HG02973 (cell line): ENCODE results near the gene BMPR1B.
A peak's percentile ranks its signal among the peaks of the same experiment; 100 is the strongest.

Experiments used
- ATAC-seq: cut with Tn5 transposase; IDR thresholded peaks from one replicate; pipeline ENCODE4 v1.9.1; 2021; ENCODE audit warnings: moderate library complexity; ENCODE audit not compliant: unreplicated experiment

The BMPR1B gene

DNA sequence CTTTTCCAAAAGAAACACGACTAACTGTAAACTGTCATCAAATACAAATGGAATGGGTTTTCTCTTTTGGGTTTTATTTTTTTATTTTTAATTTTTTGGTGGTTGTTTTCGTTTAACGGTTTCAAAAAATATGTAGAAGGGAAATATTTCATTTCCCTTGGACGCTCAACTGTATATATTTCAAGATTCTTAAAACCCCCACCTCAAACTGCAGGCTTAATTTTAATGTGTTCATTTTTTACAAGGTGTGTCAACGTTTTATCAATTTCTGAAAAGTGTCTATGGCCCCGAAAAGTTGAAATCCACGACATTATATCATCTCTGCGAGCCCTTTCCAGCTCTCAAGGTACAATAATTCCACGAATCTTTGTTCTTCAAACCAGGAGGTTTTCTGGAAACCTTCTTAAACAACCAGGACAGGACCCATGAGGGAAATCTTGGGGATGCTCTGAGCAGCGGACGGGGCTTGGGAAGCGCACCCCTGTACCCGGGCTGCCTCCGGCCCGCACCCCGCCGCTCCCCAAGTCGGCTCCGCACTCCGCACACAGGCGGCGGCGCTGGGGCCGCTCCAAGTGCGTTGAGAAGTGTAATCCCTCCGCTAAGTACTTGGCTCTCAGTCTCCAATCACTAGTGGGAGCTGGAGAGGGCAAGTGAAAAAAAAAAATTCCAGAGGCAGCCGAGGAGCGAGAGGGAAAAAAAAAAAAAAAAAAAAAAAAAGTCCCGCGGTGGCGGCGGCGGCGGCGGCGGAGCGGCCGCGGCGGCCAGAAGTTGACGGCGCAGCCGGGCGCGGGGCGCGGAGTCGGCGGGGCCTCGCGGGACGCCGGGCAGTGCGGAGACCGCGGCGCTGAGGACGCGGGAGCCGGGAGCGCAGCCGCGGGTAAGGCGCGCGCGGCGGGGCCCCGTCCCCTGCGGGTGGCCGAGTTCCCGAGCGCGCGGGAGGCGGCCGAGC, at the start of gene BMPR1B:
TSS of gene BMPR1B (plus strand) at position 764 of the 949 bp plus-strand sequence. CDS start 346,470 bp downstream, outside the sequence.
- no peak for ATAC-seq

DNA sequence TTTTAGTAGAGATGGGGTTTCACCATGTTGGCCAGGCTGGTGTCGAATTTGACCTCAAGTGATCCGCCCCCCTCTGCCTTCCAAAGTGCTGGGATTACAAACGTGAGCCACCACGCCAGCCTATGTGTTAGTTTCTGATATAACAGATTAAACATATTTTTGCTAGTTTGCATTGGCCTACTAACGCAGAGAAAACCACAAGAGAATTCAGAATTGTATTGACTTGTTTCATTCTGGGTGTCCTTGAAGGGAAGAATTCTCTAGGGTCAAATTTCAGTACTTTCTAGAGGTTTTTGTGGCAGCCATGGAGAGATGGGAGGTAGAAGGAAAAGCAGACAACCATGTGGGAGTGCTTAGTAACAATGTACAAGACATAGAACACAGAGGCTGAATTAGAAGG, 46.1 kb upstream of the BMPR1B start:
- no peak for ATAC-seq

GRCh38 chr4:94714365-94715160, 43.2 kb upstream of the BMPR1B start:
- ATAC-seq, result no peak

- no peak for ATAC-seq
Measured at GRCh38 chr4:94715726-94716125, 42.0 kb upstream of the BMPR1B start.

DNA sequence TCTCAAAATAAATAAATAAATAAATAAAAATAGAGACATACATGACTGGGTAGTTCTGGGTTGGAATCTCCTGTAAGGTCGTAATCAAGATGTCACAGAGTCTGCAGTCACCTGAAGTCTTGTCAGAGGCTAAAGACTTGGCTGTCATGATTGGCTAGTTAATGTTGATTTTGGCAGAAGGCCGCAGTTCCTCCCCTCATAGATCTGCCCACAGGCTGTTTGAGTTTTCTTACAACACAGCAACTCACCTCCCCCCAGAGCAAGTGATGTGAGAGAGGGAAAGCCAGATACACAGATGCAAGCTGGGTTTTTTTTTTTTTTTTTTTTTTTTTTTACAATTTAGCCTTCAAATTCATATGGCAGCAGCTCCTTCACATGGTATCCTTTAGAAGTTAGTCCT, 36.4 kb upstream of the BMPR1B start:
- no peak for ATAC-seq

DNA sequence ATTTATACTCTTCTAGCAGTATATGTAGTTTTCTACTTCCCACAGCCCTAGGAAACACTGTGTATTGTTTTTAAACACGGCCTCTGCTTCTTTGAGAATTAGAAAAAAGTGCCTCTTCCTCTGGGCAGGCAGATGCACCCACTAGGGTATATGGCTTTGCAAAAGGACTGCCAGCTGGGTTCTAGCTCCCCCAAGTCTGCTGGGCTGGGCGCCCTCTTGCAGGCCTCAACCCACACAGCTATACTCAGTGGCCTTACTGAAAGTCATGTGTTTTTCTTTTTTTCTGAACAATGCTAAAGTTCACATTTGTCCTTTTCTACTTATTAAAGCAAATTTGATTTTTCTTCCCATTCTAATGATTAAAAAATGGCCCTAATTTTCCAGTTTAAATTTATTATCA, 35.5 kb upstream of the BMPR1B start:
- no peak for ATAC-seq

DNA sequence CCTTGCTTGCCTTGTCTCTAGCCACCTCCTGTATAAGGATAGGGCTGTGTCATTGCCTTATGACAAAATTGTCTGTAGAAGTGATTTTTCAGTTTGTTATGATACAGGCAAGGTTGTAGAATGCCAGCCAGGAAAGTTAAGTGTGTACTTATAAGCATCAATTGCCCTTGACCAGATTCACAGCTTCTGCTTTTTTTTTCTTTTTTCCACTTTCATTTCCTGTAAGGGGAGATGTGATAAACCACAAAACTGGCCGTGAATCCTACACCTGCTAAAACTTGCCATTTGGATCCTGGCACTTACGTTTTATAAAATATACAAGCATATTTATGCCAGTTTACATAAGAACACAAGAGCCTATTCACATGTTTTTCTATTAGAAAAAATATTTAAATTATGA, 35.0 kb upstream of the BMPR1B start:
- peak; percentile 51 for ATAC-seq

DNA sequence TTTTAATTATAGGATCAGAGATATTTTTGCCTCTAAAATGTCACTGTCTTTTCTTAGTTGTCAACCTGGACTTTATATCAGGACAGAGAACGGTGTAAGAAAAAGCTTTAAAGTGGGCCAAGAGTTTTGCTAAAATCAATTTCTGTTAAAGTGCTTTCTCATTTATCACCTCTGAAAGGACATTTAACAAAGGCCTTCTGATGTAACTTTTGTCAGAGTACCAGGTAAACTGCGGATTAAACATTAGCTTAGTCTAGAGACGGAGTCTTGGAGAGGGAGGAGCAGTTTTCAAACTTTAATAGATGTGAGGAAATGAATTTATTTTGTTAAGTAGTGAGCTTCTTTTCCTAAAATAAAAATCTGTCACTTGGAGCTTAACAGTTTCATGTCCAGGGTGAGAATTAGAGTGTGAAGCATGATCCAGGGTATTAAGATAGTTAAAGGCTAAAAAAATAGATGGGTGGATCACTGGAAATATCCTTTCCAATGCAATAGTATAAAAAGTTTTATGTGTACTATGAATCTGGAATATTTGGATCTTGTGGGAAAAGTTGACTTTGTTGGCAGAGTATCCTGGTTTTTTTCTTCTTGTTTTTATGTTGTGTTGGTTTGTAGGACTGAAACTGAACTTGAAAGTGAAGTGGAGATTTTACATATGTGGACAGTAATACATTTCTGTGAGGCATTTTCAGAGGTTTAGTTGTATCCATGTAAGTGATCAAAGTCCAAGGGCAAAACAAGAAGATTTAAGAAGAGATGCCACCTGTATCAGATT, 33.6 kb upstream of the BMPR1B start:
- no peak for ATAC-seq

DNA sequence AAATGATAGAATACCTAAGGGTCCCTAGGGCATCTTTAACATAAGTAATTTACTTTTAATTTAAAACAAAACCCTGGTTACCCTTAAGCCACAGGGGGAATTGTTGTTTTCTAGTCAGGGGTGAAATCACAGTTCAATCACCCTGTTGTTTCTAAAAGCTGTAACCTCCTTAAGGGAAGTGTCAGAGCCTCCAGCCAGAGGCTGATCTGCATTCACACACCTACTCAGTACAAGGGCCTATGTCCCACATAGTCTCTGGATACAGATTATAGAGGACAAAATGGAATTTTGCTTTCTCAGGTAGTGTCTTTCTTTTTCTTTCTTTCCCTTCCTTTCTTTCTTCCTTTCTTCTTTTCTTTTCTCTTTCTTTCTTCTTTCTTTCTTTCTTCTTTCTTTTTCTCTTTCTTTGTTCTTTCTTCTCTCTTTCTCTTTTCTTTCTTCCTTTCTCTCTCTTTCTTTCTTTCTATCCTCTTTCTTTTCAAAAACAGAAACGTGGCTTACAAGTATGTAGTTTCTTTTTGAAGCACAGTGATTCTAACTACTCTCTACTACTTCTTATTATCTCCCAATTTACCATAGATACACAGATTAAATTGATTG, 31.1 kb upstream of the BMPR1B start:
- ATAC-seq, result no peak

- ATAC-seq, result no peak
Measured at GRCh38 chr4:94728056-94728766, 29.5 kb upstream of the BMPR1B start.

DNA sequence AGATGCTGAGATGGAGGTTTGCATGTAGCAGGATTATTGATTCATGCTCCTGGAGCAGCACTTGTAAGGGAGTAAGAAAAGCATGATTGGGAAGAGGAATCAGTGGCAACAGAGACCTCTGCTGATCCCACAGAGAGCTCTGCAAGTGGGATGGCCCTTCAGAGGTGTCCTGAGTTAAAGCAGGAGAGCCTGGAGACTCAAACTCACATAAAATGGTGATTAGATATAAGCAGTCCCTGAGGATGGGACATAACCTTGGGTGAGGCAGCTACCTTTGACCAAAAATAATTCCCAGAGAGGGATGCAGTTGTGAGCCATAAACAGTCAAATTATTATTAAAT, 25.4 kb upstream of the BMPR1B start:
- ATAC-seq, result no peak

DNA sequence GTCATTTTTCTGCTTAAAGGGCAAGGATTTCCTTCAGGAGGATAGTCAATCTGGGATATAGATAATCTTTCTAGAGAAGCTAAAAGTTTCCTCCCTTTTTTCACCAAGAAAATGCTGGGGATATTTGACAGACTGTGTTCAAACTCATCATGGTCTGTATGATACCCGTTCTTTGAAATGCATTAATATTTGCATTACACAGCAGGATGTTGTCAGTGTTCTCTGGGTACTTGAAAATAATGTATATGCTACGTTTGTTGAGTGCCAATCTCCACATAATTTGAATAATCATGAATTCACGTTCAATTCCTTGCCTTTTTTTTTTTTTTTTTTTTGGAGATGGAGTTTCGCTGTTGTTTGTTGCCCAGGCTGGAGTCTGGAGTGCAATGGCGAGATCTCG, 18.0 kb upstream of the BMPR1B start:
- ATAC-seq, result no peak

DNA sequence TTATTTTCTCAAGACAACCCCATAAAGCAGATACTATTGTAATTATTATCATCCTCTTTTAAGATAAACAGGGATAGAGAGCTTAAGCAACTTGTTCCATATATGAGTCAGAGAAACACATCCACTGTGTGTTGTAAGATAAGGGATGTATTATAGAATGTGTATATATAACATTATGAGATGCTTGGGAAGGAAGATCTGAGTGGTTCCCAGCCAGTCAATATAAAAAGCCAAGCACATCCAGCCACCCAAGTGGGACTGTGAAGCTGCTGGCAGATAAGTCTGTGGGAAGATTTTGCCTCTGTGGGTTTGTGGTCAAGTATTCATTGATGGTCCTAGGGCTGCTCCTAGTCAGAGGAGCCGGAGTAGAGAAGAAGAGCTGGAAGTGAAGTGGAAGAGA, 16.5 kb upstream of the BMPR1B start:
- no peak for ATAC-seq

GRCh38 chr4:94743838-94744237, 13.9 kb upstream of the BMPR1B start:
- ATAC-seq, result no peak

GRCh38 chr4:94744850-94745249, 12.9 kb upstream of the BMPR1B start:
- no peak for ATAC-seq

GRCh38 chr4:94746746-94747145, 11.0 kb upstream of the BMPR1B start:
- no peak for ATAC-seq

DNA sequence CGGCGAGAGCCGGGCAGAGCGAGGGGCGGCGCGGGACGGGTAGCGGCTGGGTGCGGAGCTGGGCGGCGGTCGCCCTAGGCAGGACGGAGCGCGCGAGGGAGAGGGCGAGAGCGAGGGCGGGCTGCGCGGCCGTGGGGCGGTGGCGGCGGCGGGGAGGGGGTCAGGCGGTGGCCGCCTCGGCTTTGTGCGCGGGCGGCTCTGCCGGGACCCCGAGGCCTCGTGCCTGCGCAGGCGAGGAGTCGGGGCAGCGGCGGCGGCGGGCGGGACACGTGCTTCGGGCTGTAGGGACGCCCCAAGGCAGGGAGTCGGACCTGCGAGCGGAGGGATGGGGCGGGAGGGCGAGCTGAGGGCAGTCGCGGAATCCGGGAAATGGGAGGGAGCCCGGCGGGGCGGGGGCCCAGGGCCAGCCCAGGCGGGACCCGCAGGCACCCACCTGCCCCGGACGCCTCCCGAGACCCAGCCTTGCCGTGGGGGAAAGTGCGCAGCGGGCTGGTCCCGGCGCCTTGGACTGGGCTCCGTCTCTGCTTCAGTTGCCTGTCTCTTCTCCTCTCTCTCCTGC, 465 bp downstream of the BMPR1B start:
- ATAC-seq, result no peak

GRCh38 chr4:94758700-94759399, 1.1 kb downstream of the BMPR1B start:
- ATAC-seq, result no peak

DNA sequence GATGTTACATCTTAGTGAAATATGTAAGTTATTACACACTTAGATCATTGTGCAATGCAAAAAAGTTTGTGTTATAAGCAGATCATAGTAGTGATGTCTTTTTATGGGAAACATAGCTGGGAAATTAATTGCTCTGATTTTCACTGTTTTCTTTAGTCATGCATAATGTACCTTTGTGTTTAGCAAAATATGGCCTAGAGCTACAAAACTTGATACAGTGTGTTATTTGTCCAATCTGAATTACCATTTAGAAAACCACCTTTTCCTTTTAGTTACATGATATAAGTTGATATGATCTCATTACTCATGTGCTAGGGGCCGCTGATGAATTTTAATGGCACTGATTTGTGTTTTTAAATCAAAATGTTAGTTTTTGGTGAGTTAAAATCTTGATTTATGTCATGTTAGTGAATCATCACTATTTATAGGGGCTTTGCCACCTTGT, 2.0 kb downstream of the BMPR1B start:
- ATAC-seq, result no peak
